Glutamatergic neuron (in vitro differentiated cells): ENCODE results near the gene RAD23B. TPM values are rescaled to one million over a fixed set of nuclear protein-coding genes. Genes with fewer than 3 reads are reported as not detected.

Experiments
- DNase-seq: peaks from one replicate; pipeline ENCODE4 v3.0.0; 2022
- H3K27ac Mint-ChIP-seq: one replicate; pipeline ENCODE4 v1.8.0; 2020; ENCODE audit warnings: mild to moderate bottlenecking, mixed read lengths, inconsistent platforms; ENCODE audit not compliant: unreplicated experiment
- H3K27me3 Mint-ChIP-seq: one replicate; pipeline ENCODE4 v1.8.0; 2020; ENCODE audit warnings: mild to moderate bottlenecking, moderate library complexity, mixed read lengths, inconsistent platforms; ENCODE audit not compliant: unreplicated experiment
- H3K36me3 Mint-ChIP-seq: one replicate; pipeline ENCODE4 v1.8.0; 2020; ENCODE audit warnings: mild to moderate bottlenecking, mixed read lengths, inconsistent platforms; ENCODE audit not compliant: unreplicated experiment
- H3K4me1 Mint-ChIP-seq: one replicate; pipeline ENCODE4 v1.8.0; 2020; ENCODE audit warnings: mild to moderate bottlenecking, low read depth, mixed read lengths, inconsistent platforms; ENCODE audit not compliant: unreplicated experiment
- H3K4me3 Mint-ChIP-seq: one replicate; pipeline ENCODE4 v1.8.0; 2020; ENCODE audit warnings: mild to moderate bottlenecking, mixed read lengths, inconsistent platforms; ENCODE audit not compliant: unreplicated experiment
- H3K9me3 Mint-ChIP-seq: one replicate; pipeline ENCODE4 v1.8.0; 2020; ENCODE audit warnings: mild to moderate bottlenecking, moderate library complexity, mixed read lengths, inconsistent platforms; ENCODE audit not compliant: unreplicated experiment
- total RNA-seq: library from RNA; stranded (reverse); fragmentation: NEBNext Ultra II Directional; extraction: Animal tissue kit (Norgen Biotek cat#: 25700); gene quantifications from one replicate; pipeline ENCODE4 v1.2.1, GENCODE V29; 2021; ENCODE audit not compliant: unreplicated experiment
- TF ChIP-seq, protein P1 (sequence below): fragments of 200-600 bp; sonication (generic); IDR thresholded peaks from one replicate; pipeline ENCODE4 v1.5.0; 2021; ENCODE audit not compliant: partially characterized antibody, unreplicated experiment

Gene RAD23B
- total RNA-seq, 1 donor from 2014 or later, result 145 TPM

- no peak for DNase-seq
- no peak overlapping the region for H3K27ac Mint-ChIP-seq
- no peaks in the 10 kb centered on the region for H3K36me3 Mint-ChIP-seq
- peaks cover 4% of the 10 kb centered on the region for H3K4me1 Mint-ChIP-seq
- TF ChIP-seq, protein P1, sequence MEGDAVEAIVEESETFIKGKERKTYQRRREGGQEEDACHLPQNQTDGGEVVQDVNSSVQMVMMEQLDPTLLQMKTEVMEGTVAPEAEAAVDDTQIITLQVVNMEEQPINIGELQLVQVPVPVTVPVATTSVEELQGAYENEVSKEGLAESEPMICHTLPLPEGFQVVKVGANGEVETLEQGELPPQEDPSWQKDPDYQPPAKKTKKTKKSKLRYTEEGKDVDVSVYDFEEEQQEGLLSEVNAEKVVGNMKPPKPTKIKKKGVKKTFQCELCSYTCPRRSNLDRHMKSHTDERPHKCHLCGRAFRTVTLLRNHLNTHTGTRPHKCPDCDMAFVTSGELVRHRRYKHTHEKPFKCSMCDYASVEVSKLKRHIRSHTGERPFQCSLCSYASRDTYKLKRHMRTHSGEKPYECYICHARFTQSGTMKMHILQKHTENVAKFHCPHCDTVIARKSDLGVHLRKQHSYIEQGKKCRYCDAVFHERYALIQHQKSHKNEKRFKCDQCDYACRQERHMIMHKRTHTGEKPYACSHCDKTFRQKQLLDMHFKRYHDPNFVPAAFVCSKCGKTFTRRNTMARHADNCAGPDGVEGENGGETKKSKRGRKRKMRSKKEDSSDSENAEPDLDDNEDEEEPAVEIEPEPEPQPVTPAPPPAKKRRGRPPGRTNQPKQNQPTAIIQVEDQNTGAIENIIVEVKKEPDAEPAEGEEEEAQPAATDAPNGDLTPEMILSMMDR, result no peak
- no peaks in the 10 kb centered on the region for H3K9me3 Mint-ChIP-seq
- no peak overlapping the region for H3K4me3 Mint-ChIP-seq
- no peaks in the 10 kb centered on the region for H3K27me3 Mint-ChIP-seq
These were observed 22.5 kb upstream of the RAD23B start for GRCh38 chr9:107260437-107261081.

DNA sequence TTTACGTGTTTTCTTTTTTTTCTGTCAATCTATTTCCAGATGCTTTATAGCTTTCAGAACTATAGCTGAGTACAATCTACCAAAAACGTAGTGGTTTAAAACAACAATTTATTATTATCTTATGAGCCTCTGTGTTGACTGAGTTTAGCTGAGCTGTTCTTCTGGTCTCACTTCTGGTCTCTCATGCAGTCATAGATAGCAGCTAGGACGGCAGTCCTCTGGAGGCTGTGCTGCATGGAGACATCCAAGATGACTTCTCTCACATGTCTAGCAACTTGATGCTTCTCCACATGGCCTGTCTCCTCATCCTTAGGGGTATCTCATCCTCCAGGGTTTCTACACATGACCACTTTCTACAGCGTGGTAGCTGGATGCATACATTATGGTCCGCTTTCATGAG, 22.0 kb upstream of the RAD23B start:
- no peak overlapping the region for H3K27ac Mint-ChIP-seq
- no peaks in the 10 kb centered on the region for H3K9me3 Mint-ChIP-seq
- TF ChIP-seq, protein P1, result no peak
- no peaks in the 10 kb centered on the region for H3K27me3 Mint-ChIP-seq
- peaks cover 4% of the 10 kb centered on the region for H3K4me1 Mint-ChIP-seq
- H3K4me3 Mint-ChIP-seq, result no peak overlapping the region
- no peaks in the 10 kb centered on the region for H3K36me3 Mint-ChIP-seq
- no peak for DNase-seq

DNA sequence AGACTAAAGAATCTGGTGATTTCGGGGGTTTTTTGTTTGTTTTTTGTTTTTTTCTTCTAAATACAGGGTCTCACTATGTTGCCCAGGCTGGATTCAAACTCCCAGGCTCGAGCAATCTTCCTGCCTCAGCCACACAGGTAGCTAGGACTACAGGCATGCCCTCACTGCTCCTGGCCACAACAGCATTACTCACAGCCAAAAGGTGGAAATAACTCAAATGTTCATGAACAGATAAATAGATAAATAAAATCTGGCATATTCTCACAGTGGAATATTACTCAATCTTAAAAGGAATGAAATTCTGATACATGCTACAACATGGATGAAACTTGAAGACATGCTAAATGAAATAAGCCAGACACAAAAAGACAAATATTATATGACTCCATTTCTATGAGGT, 19.8 kb upstream of the RAD23B start:
- Mint-ChIP-seq H3K4me1 (peaks cover 4% of the 10 kb centered on the region), H3K9me3 (no peaks in the 10 kb centered on the region), H3K27ac (no peak overlapping the region), H3K4me3 (no peak overlapping the region), H3K36me3 (no peaks in the 10 kb centered on the region), H3K27me3 (no peaks in the 10 kb centered on the region)
- DNase-seq, result no peak
- TF ChIP-seq, protein P1, result no peak

- H3K36me3 Mint-ChIP-seq, result no peaks in the 10 kb centered on the region
- no peak overlapping the region for H3K27ac Mint-ChIP-seq
- DNase-seq, result no peak
- no peaks in the 10 kb centered on the region for H3K4me1 Mint-ChIP-seq
- TF ChIP-seq, protein P1, result no peak
- H3K4me3 Mint-ChIP-seq, result no peak overlapping the region
- H3K27me3 Mint-ChIP-seq, result no peaks in the 10 kb centered on the region
- no peaks in the 10 kb centered on the region for H3K9me3 Mint-ChIP-seq
These were observed 16.3 kb upstream of the RAD23B start for GRCh38 chr9:107266624-107267368.

DNA sequence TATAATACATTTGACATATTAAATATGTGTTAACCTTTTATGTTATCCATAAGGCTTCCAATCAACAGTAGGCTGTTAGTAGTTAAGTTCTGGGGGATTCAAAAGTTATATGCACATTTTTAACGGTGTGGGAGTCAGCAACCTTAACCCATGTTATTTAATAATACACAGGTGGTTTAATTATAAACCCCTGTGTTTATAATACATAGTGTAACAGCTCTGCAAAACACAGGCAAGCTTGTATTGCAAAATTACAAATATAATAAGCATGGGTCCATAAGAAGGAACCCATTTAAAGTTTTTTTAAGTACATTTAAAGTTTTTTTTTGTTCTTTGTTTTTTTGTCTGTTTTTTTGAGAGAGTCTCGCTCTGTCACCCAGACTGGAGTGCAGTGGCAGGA, 14.5 kb upstream of the RAD23B start:
- no peak for DNase-seq
- Mint-ChIP-seq H3K4me1 (no peaks in the 10 kb centered on the region), H3K36me3 (no peaks in the 10 kb centered on the region), H3K9me3 (no peaks in the 10 kb centered on the region), H3K4me3 (no peak overlapping the region), H3K27ac (no peak overlapping the region), H3K27me3 (no peaks in the 10 kb centered on the region)
- TF ChIP-seq, protein P1, result no peak
